Keratinocyte (primary cell): ENCODE measurements around the gene C11orf16. TPM values are rescaled to one million over a fixed set of nuclear protein-coding genes. Genes with fewer than 3 reads are reported as not detected.
A peak's percentile ranks its signal among the peaks of the same experiment; 100 is the strongest.

ENCODE experiments used
- DNase-seq: peaks from one replicate; pipeline ENCODE4 v3.0.0-alpha.2; 2011; ENCODE audit warnings: low read depth, missing footprints, low spot score
- FAIRE-seq: peaks from 2 replicates; lab custom pipeline; 2011; peaks lifted over from hg19 to GRCh38; lab: Jason Lieb, UNC
- H2AFZ ChIP-seq: 2 replicates; pipeline ENCODE4 v1.6.0; 2012; ENCODE audit warnings: low read length, control low read depth, inconsistent platforms; ENCODE audit not compliant: control insufficient read depth
- H3K27ac ChIP-seq: 2 replicates; pipeline ENCODE4 v1.5.1; 2011; ENCODE audit warnings: low read length; ENCODE audit not compliant: control insufficient read depth, insufficient read depth
- H3K27me3 ChIP-seq: 3 replicates; pipeline ENCODE4 v1.6.0; 2011; ENCODE audit warnings: low read length; ENCODE audit not compliant: control insufficient read depth, insufficient read depth; ENCODE audit errors: extremely low read depth
- H3K36me3 ChIP-seq, 2 experiments: 2 replicates in 1 of 2; 3 replicates in 1 of 2; pipeline ENCODE4 v1.5.1; 2011; ENCODE audit warnings: low read length in 2 of 2, mild to moderate bottlenecking in 1 of 2; ENCODE audit not compliant: control insufficient read depth in 2 of 2, insufficient read depth in 2 of 2; ENCODE audit errors: extremely low read depth in 1 of 2
- H3K4me1 ChIP-seq: 3 replicates; pipeline ENCODE4 v1.5.1; 2011; ENCODE audit warnings: low read length; ENCODE audit not compliant: control insufficient read depth, insufficient read depth; ENCODE audit errors: extremely low read depth
- H3K4me2 ChIP-seq: 3 replicates; pipeline ENCODE4 v1.6.0; 2011; ENCODE audit warnings: low read depth, low read length; ENCODE audit not compliant: control insufficient read depth, insufficient read depth; ENCODE audit errors: extremely low read depth
- H3K4me3 ChIP-seq, 3 experiments: fragments of 200-600 bp in 1 of 3; sonication (generic) in 1 of 3; 2 replicates in 2 of 3; 3 replicates in 1 of 3; pipeline ENCODE4 v1.5.1; 2011 to 2016; ENCODE audit warnings: low read length in 3 of 3, mild to moderate bottlenecking in 3 of 3, control low read depth in 2 of 3, inconsistent platforms in 1 of 3, low read depth in 1 of 3, mixed read lengths in 1 of 3, mixed run types in 1 of 3, moderate library complexity in 1 of 3; ENCODE audit not compliant: control insufficient read depth in 2 of 3, insufficient read depth in 2 of 3; ENCODE audit errors: extremely low read depth in 1 of 3
- H3K79me2 ChIP-seq: 2 replicates; pipeline ENCODE4 v1.6.0; 2012; ENCODE audit warnings: low read length; ENCODE audit not compliant: control insufficient read depth, insufficient read depth
- H3K9ac ChIP-seq: 3 replicates; pipeline ENCODE4 v1.6.0; 2011; ENCODE audit warnings: low read length; ENCODE audit not compliant: control insufficient read depth, insufficient read depth; ENCODE audit errors: extremely low read depth
- H3K9me1 ChIP-seq: 3 replicates; pipeline ENCODE4 v1.6.0; 2011; ENCODE audit warnings: low read length; ENCODE audit not compliant: control insufficient read depth, insufficient read depth; ENCODE audit errors: extremely low read depth
- H3K9me3 ChIP-seq: 2 replicates; pipeline ENCODE4 v1.5.1; 2012; ENCODE audit warnings: low read depth, low read length; ENCODE audit not compliant: control insufficient read depth
- H4K20me1 ChIP-seq: 3 replicates; pipeline ENCODE4 v1.6.0; 2011; ENCODE audit warnings: low read length; ENCODE audit not compliant: control insufficient read depth, insufficient read depth; ENCODE audit errors: extremely low read depth
- CTCF ChIP-seq, 3 experiments: IDR thresholded peaks in 1 of 3; conservative IDR thresholded peaks in 1 of 3; optimal IDR thresholded peaks in 1 of 3; 2 replicates in 2 of 3; 3 replicates in 1 of 3; pipeline versions ENCODE3 to v1.5.1; 2011; ENCODE audit warnings: low read length in 3 of 3, mild to moderate bottlenecking in 3 of 3, moderate library complexity in 2 of 3, control low read depth in 1 of 3, inconsistent platforms in 1 of 3; ENCODE audit not compliant: insufficient read depth in 2 of 3; ENCODE audit errors: extremely low read depth in 1 of 3
- EZH2 ChIP-seq: IDR thresholded peaks from one replicate; pipeline ENCODE4 v1.6.1; 2012; ENCODE audit warnings: inconsistent platforms, mild to moderate bottlenecking, low read length, moderate library complexity
- dilution Hi-C: fragments of 300-500 bp; cut with MboI; formaldehyde crosslinking; loops from one replicate; pipeline ENCODE4 v1.7.0; 2020; ENCODE audit warnings: low sequenced_read_pairs; ENCODE audit not compliant: extremely low pct_ligation_motif_present
- polyA plus RNA-seq, 5 experiments: library from polyadenylated mRNA; depleted of rRNA in 3 of 5; stranded (reverse) in 3 of 5; stranded (forward) in 1 of 5; unstranded in 1 of 5; fragments of >200 nt; gene quantifications; 1 replicate in 1 of 5; 2 replicates in 3 of 5; 3 replicates in 1 of 5; pipeline versions ENCODE4 v1.2.1 to v1.2.3, GENCODE V29; 2011 to 2012; ENCODE audit warnings: missing spikeins in 2 of 5, low read depth in 1 of 5, low replicate concordance in 1 of 5

Gene C11orf16
- polyA plus RNA-seq, 1 donor (not counting 4 experiments of a cell fraction or from before 2014, with no cell fraction given): not detected

- Histone ChIP-seq H3K27me3 (no peaks in the 10 kb centered on the region), H3K4me3 (no peak overlapping the region), H3K36me3 (peaks cover 5 to 7% of the 10 kb centered on the region in 2 experiments), H3K4me2 (no peak overlapping the region), H3K4me1 (peaks cover 12% of the 10 kb centered on the region), H3K9ac (no peak overlapping the region), H3K79me2 (peaks cover 49% of the 10 kb centered on the region), H2AFZ (no peak overlapping the region), H3K9me3 (no peaks in the 10 kb centered on the region), H4K20me1 (no peaks in the 10 kb centered on the region), H3K9me1 (no peaks in the 10 kb centered on the region), H3K27ac (no peak overlapping the region)
- peak; percentile 58 to 67 (median 62) for TF ChIP-seq CTCF (optimal IDR thresholded peaks at IDR 0.05 in 1 of 3, IDR thresholded peaks at IDR 0.05 in 1 of 3, conservative IDR thresholded peaks at IDR 0.05 in 1 of 3; ENCODE audit: extremely low read depth in 1 of 3, insufficient read depth in 2 of 3, low read length in 3 of 3)
- TF ChIP-seq EZH2: no peak
- dilution Hi-C loops: no loop called here
- FAIRE-seq (peak; percentile 96), DNase-seq (peak; percentile 55)
These were observed 26.9 kb upstream of the C11orf16 start for GRCh38 chr11:8959546-8960166.

GRCh38 chr11:8956860-8957259 lies 24.1 kb upstream of the C11orf16 start:
- TF ChIP-seq EZH2 (no peak), CTCF (optimal IDR thresholded peaks at IDR 0.05 in 1 of 3, IDR thresholded peaks at IDR 0.05 in 1 of 3, conservative IDR thresholded peaks at IDR 0.05 in 1 of 3; ENCODE audit: extremely low read depth in 1 of 3, insufficient read depth in 2 of 3, low read length in 3 of 3) (no peak)
- Histone ChIP-seq H3K4me3 (no peak overlapping the region), H3K79me2 (peaks cover 29% of the 10 kb centered on the region), H3K4me2 (no peak overlapping the region), H3K9ac (no peak overlapping the region), H3K27me3 (no peaks in the 10 kb centered on the region), H3K9me1 (no peaks in the 10 kb centered on the region), H3K4me1 (no peaks in the 10 kb centered on the region), H4K20me1 (no peaks in the 10 kb centered on the region), H2AFZ (no peak overlapping the region), H3K9me3 (no peaks in the 10 kb centered on the region), H3K27ac (no peak overlapping the region), H3K36me3 (peaks cover 8 to 9% of the 10 kb centered on the region in 2 experiments)
- FAIRE-seq (no peak), DNase-seq (no peak)
- dilution Hi-C loops: no loop called here
